Neuronal stem cell (in vitro differentiated cells): ENCODE measurements around the gene CLBA1.

Experiments
- DNase-seq: peaks from one replicate; pipeline ENCODE4 v3.0.0-alpha.2; 2013; ENCODE audit warnings: low spot score
- H2AFZ ChIP-seq: one replicate; pipeline ENCODE4 v1.6.1; 2013; ENCODE audit warnings: mild to moderate bottlenecking, low read length, inconsistent platforms
- H2AK5ac ChIP-seq: 2 replicates; pipeline ENCODE4 v1.6.1; 2013; ENCODE audit warnings: low read depth, mild to moderate bottlenecking, inconsistent platforms, low read length, moderate library complexity, mixed read lengths
- H2BK120ac ChIP-seq: 2 replicates; pipeline ENCODE4 v1.6.1; 2013; ENCODE audit warnings: low read depth, mild to moderate bottlenecking, inconsistent platforms, low read length, moderate library complexity, mixed read lengths
- H2BK12ac ChIP-seq: one replicate; pipeline ENCODE4 v1.6.1; 2013; ENCODE audit warnings: low read length, inconsistent platforms
- H2BK15ac ChIP-seq: 2 replicates; pipeline ENCODE4 v1.6.1; 2013; ENCODE audit warnings: mild to moderate bottlenecking, low read length, inconsistent platforms, mixed read lengths
- H2BK5ac ChIP-seq: one replicate; pipeline ENCODE4 v1.6.1; 2013; ENCODE audit warnings: inconsistent platforms, mild to moderate bottlenecking, low read length, moderate library complexity
- H3K14ac ChIP-seq: one replicate; pipeline ENCODE4 v1.6.1; 2013; ENCODE audit warnings: low read length, inconsistent platforms
- H3K18ac ChIP-seq: 2 replicates; pipeline ENCODE4 v1.6.1; 2013; ENCODE audit warnings: low read length, inconsistent platforms
- H3K23ac ChIP-seq: 2 replicates; pipeline ENCODE4 v1.6.1; 2013; ENCODE audit warnings: low read depth, mild to moderate bottlenecking, mixed read lengths, low read length, inconsistent platforms; ENCODE audit not compliant: poor library complexity
- H3K27ac ChIP-seq: replicated peaks from 3 replicates; pipeline ENCODE4 v1.5.1; 2013; ENCODE audit warnings: low read length, inconsistent platforms
- H3K27me3 ChIP-seq, 3 experiments: 2 replicates each; pipeline ENCODE4 v1.6.1; 2013; ENCODE audit warnings: low read length in 3 of 3, mild to moderate bottlenecking in 2 of 3, inconsistent platforms in 1 of 3, low read depth in 1 of 3, mixed read lengths in 1 of 3, moderate library complexity in 1 of 3; ENCODE audit not compliant: control insufficient read depth in 3 of 3, insufficient read depth in 3 of 3
- H3K36me3 ChIP-seq, 2 donors: replicated peaks in 1 of 2; 2 replicates each; pipeline ENCODE4 v1.6.1; 2013; ENCODE audit warnings: low read length in 2 of 2; ENCODE audit not compliant: control insufficient read depth in 2 of 2, insufficient read depth in 2 of 2
- H3K4ac ChIP-seq: 2 replicates; pipeline ENCODE4 v1.6.1; 2013; ENCODE audit warnings: inconsistent platforms, mild to moderate bottlenecking, low read length, moderate library complexity
- H3K4me1 ChIP-seq, 2 donors: 1 replicate in 1 of 2; 2 replicates in 1 of 2; pipeline ENCODE4 v1.6.1; 2013; ENCODE audit warnings: low read length in 2 of 2, low read depth in 1 of 2; ENCODE audit not compliant: control insufficient read depth in 2 of 2, insufficient read depth in 1 of 2
- H3K4me2 ChIP-seq: one replicate; pipeline ENCODE4 v1.6.1; 2013; ENCODE audit warnings: mild to moderate bottlenecking, low read length, inconsistent platforms; ENCODE audit not compliant: insufficient read depth, poor library complexity, severe bottlenecking
- H3K4me3 ChIP-seq, 2 donors: 2 replicates each; pipeline ENCODE4 v1.5.1; 2013; ENCODE audit warnings: low read length in 2 of 2, mild to moderate bottlenecking in 2 of 2, inconsistent platforms in 1 of 2, moderate library complexity in 1 of 2
- H3K79me1 ChIP-seq: one replicate; pipeline ENCODE4 v1.6.1; 2013; ENCODE audit warnings: low read depth, mild to moderate bottlenecking, inconsistent platforms, low read length, moderate library complexity
- H3K9ac ChIP-seq: one replicate; pipeline ENCODE4 v1.6.1; 2013; ENCODE audit warnings: mild to moderate bottlenecking, low read depth, low read length, inconsistent platforms; ENCODE audit not compliant: poor library complexity
- H3K9me3 ChIP-seq, 2 donors: replicated peaks in 1 of 2; 2 replicates each; pipeline versions ENCODE3 to v1.6.1; 2013; ENCODE audit warnings: low read length in 2 of 2, mild to moderate bottlenecking in 2 of 2, inconsistent platforms in 1 of 2, low read depth in 1 of 2, mixed read lengths in 1 of 2, moderate library complexity in 1 of 2; ENCODE audit not compliant: control insufficient read depth in 2 of 2, insufficient read depth in 1 of 2
- H4K8ac ChIP-seq: one replicate; pipeline ENCODE4 v1.6.1; 2013; ENCODE audit warnings: low read depth, mild to moderate bottlenecking, inconsistent platforms, low read length, moderate library complexity
- H4K91ac ChIP-seq: one replicate; pipeline ENCODE4 v1.6.1; 2013; ENCODE audit warnings: low read length, low read depth, mild to moderate bottlenecking, inconsistent platforms; ENCODE audit not compliant: poor library complexity
- WGBS, 2 donors: extraction: QIAGEN DNeasy Blood & Tissue Kit; methylation state at CpG; one replicate each; pipeline ENCODE4 v1.1.7; 2013; ENCODE audit warnings: missing lambda C conversion rate in 2 of 2, mixed read lengths in 1 of 2; ENCODE audit not compliant: insufficient read length in 2 of 2, insufficient replicate concordance in 1 of 2; ENCODE audit errors: extremely low coverage in 2 of 2; 5-methylcytosine and 5-hydroxymethylcytosine counted together

CLBA1 gene

DNA sequence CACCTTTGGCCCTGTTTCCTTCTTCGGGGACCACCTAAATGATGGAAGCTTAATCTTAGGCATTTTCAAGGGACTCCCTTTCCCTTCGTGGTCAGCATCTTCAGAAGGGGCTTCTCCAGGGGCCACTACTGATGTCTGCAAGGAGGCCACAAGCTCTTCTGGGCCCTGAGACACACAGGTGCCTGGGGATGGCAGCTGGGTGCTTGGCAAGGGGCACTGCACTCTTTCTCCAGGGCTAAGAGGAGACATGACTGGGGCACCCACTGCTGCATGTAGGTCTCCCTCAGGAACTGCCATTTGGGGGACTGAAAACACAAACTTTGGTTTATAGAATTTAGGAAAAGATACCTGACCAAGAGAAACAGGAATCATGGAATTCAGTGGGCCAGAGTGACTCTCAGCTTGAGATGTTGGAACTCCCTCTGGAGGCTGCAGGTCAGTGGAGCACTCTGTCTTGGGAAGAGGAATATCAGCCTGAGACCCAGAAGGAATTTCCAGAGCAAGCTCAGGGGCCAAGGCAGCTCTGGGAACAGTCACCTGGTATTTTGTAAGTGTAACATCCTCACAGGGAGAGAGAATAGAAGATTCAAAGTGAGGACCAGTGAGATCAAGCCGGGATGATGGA is 45.0 kb upstream of the CLBA1 start:
- H3K27ac ChIP-seq, result no peak overlapping the region
- no peak overlapping the region for H2BK120ac ChIP-seq
- H3K36me3 ChIP-seq, result no peaks in the 10 kb centered on the region
- H4K91ac ChIP-seq, result no peak overlapping the region
- no peak overlapping the region for H3K14ac ChIP-seq
- DNase-seq, result no peak
- H4K8ac ChIP-seq, result no peak overlapping the region
- no peak overlapping the region for H3K4ac ChIP-seq
- H3K79me1 ChIP-seq, result peaks cover 1% of the 10 kb centered on the region
- H2BK15ac ChIP-seq, result no peak overlapping the region
- H2AK5ac ChIP-seq, result no peak overlapping the region
- no peaks in the 10 kb centered on the region for H3K9me3 ChIP-seq
- no peak overlapping the region for H3K4me2 ChIP-seq
- H2BK12ac ChIP-seq, result no peak overlapping the region
- H3K4me3 ChIP-seq, result no peak overlapping the region
- no peak overlapping the region for H2BK5ac ChIP-seq
- H3K9ac ChIP-seq, result no peak overlapping the region
- no CpG with 5 or more reads among the region's 3 CpGs for WGBS, 2 donors
- no peak overlapping the region for H2AFZ ChIP-seq
- peaks cover 0 to 2% of the 10 kb centered on the region in 2 donors for H3K4me1 ChIP-seq
- H3K23ac ChIP-seq, result peak overlapping the region; percentile 35
- H3K18ac ChIP-seq, result no peak overlapping the region
- peaks cover 0 to 50% (median 6%) of the 10 kb centered on the region in 3 experiments for H3K27me3 ChIP-seq

DNA sequence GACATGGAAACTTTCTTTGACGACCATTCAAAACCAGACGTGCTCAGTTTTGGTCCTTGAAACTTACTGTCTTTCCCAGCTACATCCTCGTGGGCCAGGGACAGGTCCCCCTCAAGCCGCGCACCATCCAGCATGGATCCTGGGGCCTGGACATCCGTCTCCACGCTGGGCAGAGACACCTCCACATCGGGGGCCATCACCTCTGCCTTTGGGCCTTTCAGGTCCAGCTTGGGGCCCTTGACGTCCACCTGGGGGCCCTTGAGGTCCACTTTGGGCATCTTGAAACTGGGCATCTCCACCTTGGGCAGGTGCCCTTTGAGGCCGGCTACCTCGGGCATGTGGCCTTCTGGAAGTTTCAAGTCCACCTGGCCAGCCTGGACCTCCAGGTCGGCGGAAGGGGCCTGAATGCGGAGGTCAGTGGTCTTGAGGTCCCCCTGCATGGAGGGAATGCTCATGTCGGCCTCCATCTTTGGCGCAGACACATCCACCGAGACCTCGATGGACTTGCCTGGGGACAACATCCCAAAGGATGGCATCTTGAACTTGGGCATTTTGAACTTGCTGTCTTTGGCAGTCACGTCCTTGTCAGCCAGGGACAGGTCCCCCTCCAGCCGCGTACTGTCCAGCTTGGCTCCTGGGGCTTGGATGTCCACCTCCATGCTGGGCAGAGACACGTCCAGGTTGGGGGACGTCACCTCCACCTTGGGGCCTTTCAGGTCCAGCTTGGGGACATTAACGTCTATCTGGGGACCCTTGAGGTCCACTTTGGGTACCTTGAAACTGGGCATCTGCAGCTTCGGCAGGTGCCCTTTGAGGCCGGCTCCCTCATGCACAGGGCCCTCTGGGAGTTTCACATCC is 43.9 kb upstream of the CLBA1 start:
- H2BK12ac ChIP-seq, result no peak overlapping the region
- H3K4me1 ChIP-seq, result peaks cover 0 to 2% of the 10 kb centered on the region in 2 donors

GRCh38 chr14:104942586-104942985 is 43.0 kb upstream of the CLBA1 start:
- H3K27ac ChIP-seq, result no peak overlapping the region
- no peak for DNase-seq
- no peak overlapping the region for H2AFZ ChIP-seq
- no peak overlapping the region for H3K4me3 ChIP-seq
- H2BK12ac ChIP-seq, result no peak overlapping the region
- H2BK5ac ChIP-seq, result no peak overlapping the region
- no peaks in the 10 kb centered on the region for H3K9me3 ChIP-seq
- H3K23ac ChIP-seq, result no peak overlapping the region
- no peak overlapping the region for H3K14ac ChIP-seq
- no peak overlapping the region for H2BK15ac ChIP-seq
- no peak overlapping the region for H3K4ac ChIP-seq
- H3K9ac ChIP-seq, result no peak overlapping the region
- H3K36me3 ChIP-seq, result no peaks in the 10 kb centered on the region
- no peak overlapping the region for H3K4me2 ChIP-seq
- peaks cover 0 to 35% (median 3%) of the 10 kb centered on the region in 3 experiments for H3K27me3 ChIP-seq
- H4K91ac ChIP-seq, result no peak overlapping the region
- H3K79me1 ChIP-seq, result peaks cover 1% of the 10 kb centered on the region
- H2BK120ac ChIP-seq, result no peak overlapping the region
- H3K18ac ChIP-seq, result no peak overlapping the region
- no CpG with 5 or more reads among the region's 16 CpGs for WGBS, 2 donors
- H4K8ac ChIP-seq, result no peak overlapping the region
- no peak overlapping the region for H2AK5ac ChIP-seq
- peaks cover 0 to 2% of the 10 kb centered on the region in 2 donors for H3K4me1 ChIP-seq

More for the DNA sequence above, 43.9 kb upstream of the CLBA1 start:
- H3K4me2 ChIP-seq, result no peak overlapping the region
- H3K14ac ChIP-seq, result no peak overlapping the region
- peak overlapping the region; percentile 9 for H3K9ac ChIP-seq
- H2AFZ ChIP-seq, result no peak overlapping the region
- H3K18ac ChIP-seq, result no peak overlapping the region
- H4K91ac ChIP-seq, result no peak overlapping the region
- no peak overlapping the region for H2BK120ac ChIP-seq
- peaks cover 0 to 42% (median 6%) of the 10 kb centered on the region in 3 experiments for H3K27me3 ChIP-seq
- no peak overlapping the region for H2BK15ac ChIP-seq
- no peaks in the 10 kb centered on the region for H3K9me3 ChIP-seq
- H3K4me3 ChIP-seq, result no peak overlapping the region
- H3K36me3 ChIP-seq, result no peaks in the 10 kb centered on the region
- H2AK5ac ChIP-seq, result no peak overlapping the region
- no peak overlapping the region for H3K27ac ChIP-seq
- DNase-seq, result no peak
- H4K8ac ChIP-seq, result no peak overlapping the region
- no peak overlapping the region for H3K4ac ChIP-seq
- H3K79me1 ChIP-seq, result peaks cover 1% of the 10 kb centered on the region
- WGBS, 2 donors, result no CpG with 5 or more reads among the region's 26 CpGs
- no peak overlapping the region for H3K23ac ChIP-seq
- no peak overlapping the region for H2BK5ac ChIP-seq
